ENCODE measurements around the gene RPL36A. TPM values are rescaled to one million over a fixed set of nuclear protein-coding genes. Genes with fewer than 3 reads are reported as not detected.

RPL36A gene
- total RNA-seq, 1 experiment from 2014 or later = 377 TPM

- no peak overlapping the region for H3K4me3 ChIP-seq (ENCODE audit: low read depth, low read length)
- H3K27me3 Mint-ChIP-seq (ENCODE audit: insufficient read depth, unreplicated experiment) = no peaks in the 10 kb centered on the region
- no peaks in the 10 kb centered on the region for H3K9me3 Mint-ChIP-seq (ENCODE audit: unreplicated experiment)
- no peak overlapping the region for H3K4me3 Mint-ChIP-seq (ENCODE audit: unreplicated experiment)
- no peaks in the 10 kb centered on the region for H3K27me3 ChIP-seq (replicated peaks; ENCODE audit: control insufficient read depth, insufficient read depth, low read length)
- no peaks in the 10 kb centered on the region for H3K4me1 ChIP-seq
- peaks cover 4% of the 10 kb centered on the region for H3K4me1 Mint-ChIP-seq (ENCODE audit: low read depth, unreplicated experiment)
- ChIA-PET CTCF (no interaction called here), POLR2A (no interaction called here)
- no peak for DNase-seq
- intact Hi-C loops (cut with micrococcal nuclease; ENCODE audit: unreplicated experiment) = no loop called here
- H3K36me3 Mint-ChIP-seq (ENCODE audit: insufficient read depth, unreplicated experiment) = peaks cover 55% of the 10 kb centered on the region
- H3K36me3 ChIP-seq (ENCODE audit: control insufficient read depth, insufficient read depth, low read length) = no peaks in the 10 kb centered on the region
- H3K27ac Mint-ChIP-seq (ENCODE audit: unreplicated experiment) = no peak overlapping the region
- no TSS peak for BruUV-seq (replicated peaks)
- H3K9me3 ChIP-seq = no peaks in the 10 kb centered on the region
- no peak for TF ChIP-seq CTCF (IDR thresholded peaks at IDR 0.05; ENCODE audit: insufficient read depth in 1 of 2, low read depth in 1 of 2, low read length in 1 of 2, severe bottlenecking in 1 of 2, unreplicated experiment in 1 of 2)
These were observed 2.9 kb downstream of the RPL36A start for GRCh38 chrX:101393530-101394305.

GRCh38 chrX:101394372-101394771 lies 3.6 kb downstream of the RPL36A start:
- no peak for TF ChIP-seq CTCF (IDR thresholded peaks at IDR 0.05; ENCODE audit: insufficient read depth in 1 of 2, low read depth in 1 of 2, low read length in 1 of 2, severe bottlenecking in 1 of 2, unreplicated experiment in 1 of 2)
- intact Hi-C loops (cut with micrococcal nuclease; ENCODE audit: unreplicated experiment) = no loop called here
- no peaks in the 10 kb centered on the region for H3K27me3 ChIP-seq (replicated peaks; ENCODE audit: control insufficient read depth, insufficient read depth, low read length)
- Mint-ChIP-seq H3K27me3 (ENCODE audit: insufficient read depth, unreplicated experiment) (no peaks in the 10 kb centered on the region), H3K4me3 (ENCODE audit: unreplicated experiment) (no peak overlapping the region), H3K9me3 (ENCODE audit: unreplicated experiment) (no peaks in the 10 kb centered on the region), H3K4me1 (ENCODE audit: low read depth, unreplicated experiment) (peaks cover 4% of the 10 kb centered on the region), H3K36me3 (ENCODE audit: insufficient read depth, unreplicated experiment) (peaks cover 58% of the 10 kb centered on the region), H3K27ac (ENCODE audit: unreplicated experiment) (no peak overlapping the region)
- H3K9me3 ChIP-seq = no peaks in the 10 kb centered on the region
- H3K36me3 ChIP-seq (ENCODE audit: control insufficient read depth, insufficient read depth, low read length) = no peaks in the 10 kb centered on the region
- no peak for DNase-seq
- BruUV-seq (replicated peaks) = no TSS peak
- no peaks in the 10 kb centered on the region for H3K4me1 ChIP-seq
- POLR2A ChIA-PET = no interaction called here
- no peak overlapping the region for H3K4me3 ChIP-seq (ENCODE audit: low read depth, low read length)
- CTCF ChIA-PET = no interaction called here

- H3K36me3 Mint-ChIP-seq (ENCODE audit: insufficient read depth, unreplicated experiment) = peaks cover 61% of the 10 kb centered on the region
These were observed 5.0 kb downstream of the RPL36A start for GRCh38 chrX:101395789-101396188.

More at GRCh38 chrX:101395789-101396188, 5.0 kb downstream of the RPL36A start:
- Histone ChIP-seq H3K4me1 (no peaks in the 10 kb centered on the region), H3K27me3 (replicated peaks; ENCODE audit: control insufficient read depth, insufficient read depth, low read length) (no peaks in the 10 kb centered on the region), H3K9me3 (no peaks in the 10 kb centered on the region), H3K4me3 (ENCODE audit: low read depth, low read length) (no peak overlapping the region), H3K36me3 (ENCODE audit: control insufficient read depth, insufficient read depth, low read length) (no peaks in the 10 kb centered on the region)
- H3K27me3 Mint-ChIP-seq (ENCODE audit: insufficient read depth, unreplicated experiment) = no peaks in the 10 kb centered on the region
- ChIA-PET CTCF (no interaction called here), POLR2A (no interaction called here)
- no peaks in the 10 kb centered on the region for H3K9me3 Mint-ChIP-seq (ENCODE audit: unreplicated experiment)
- DNase-seq = no peak
- BruUV-seq (replicated peaks) = no TSS peak
- intact Hi-C loops (cut with micrococcal nuclease; ENCODE audit: unreplicated experiment) = no loop called here
- no peak for TF ChIP-seq CTCF (IDR thresholded peaks at IDR 0.05; ENCODE audit: insufficient read depth in 1 of 2, low read depth in 1 of 2, low read length in 1 of 2, severe bottlenecking in 1 of 2, unreplicated experiment in 1 of 2)
- H3K4me1 Mint-ChIP-seq (ENCODE audit: low read depth, unreplicated experiment) = peaks cover 4% of the 10 kb centered on the region
- H3K27ac Mint-ChIP-seq (ENCODE audit: unreplicated experiment) = no peak overlapping the region
- no peak overlapping the region for H3K4me3 Mint-ChIP-seq (ENCODE audit: unreplicated experiment)

Measured in Caco-2 (cell line).